Neural cell (in vitro differentiated cells): ENCODE data around the gene RASGRP3. TPM values are rescaled to one million over a fixed set of nuclear protein-coding genes. Genes with fewer than 3 reads are reported as not detected.

Experiments used
- H2AFZ ChIP-seq: fragments of 200-600, 300-800 bp; sonication (generic), shearing (Covaris generic); 2 replicates; pipeline ENCODE4 v1.6.0; 2014; ENCODE audit warnings: low read depth, mild to moderate bottlenecking, antibody characterized with exemption, low read length, moderate library complexity
- H3F3A ChIP-seq: fragments of 200-600 bp; shearing (Covaris generic); 2 replicates; pipeline ENCODE4 v1.6.1; 2016; ENCODE audit warnings: mild to moderate bottlenecking, moderate library complexity, mixed read lengths, antibody characterized with exemption, low read length; ENCODE audit not compliant: insufficient read depth, poor library complexity, severe bottlenecking
- H3K27ac ChIP-seq: fragments of 200-600, 300-800 bp; sonication (generic), shearing (Covaris generic); 2 replicates; pipeline ENCODE4 v1.5.1; 2014; ENCODE audit warnings: mild to moderate bottlenecking, low read length, moderate library complexity
- H3K27me3 ChIP-seq: fragments of 300-800, 200-600 bp; sonication (generic), shearing (Covaris generic); 2 replicates; pipeline ENCODE4 v1.6.0; 2014; ENCODE audit warnings: mild to moderate bottlenecking, low read depth, low read length, moderate library complexity; ENCODE audit not compliant: insufficient read depth
- H3K36me3 ChIP-seq: fragments of 300-800, 200-600 bp; sonication (generic), shearing (Covaris generic); 2 replicates; pipeline ENCODE4 v1.5.1; 2014; ENCODE audit warnings: mild to moderate bottlenecking, antibody characterized with exemption, low read length, moderate library complexity; ENCODE audit not compliant: insufficient read depth
- H3K4me2 ChIP-seq: fragments of 300-800, 200-600 bp; sonication (generic), shearing (Covaris generic); 2 replicates; pipeline ENCODE4 v1.6.0; 2014; ENCODE audit warnings: mild to moderate bottlenecking, low read length
- H3K4me3 ChIP-seq: fragments of 300-800, 200-600 bp; sonication (generic), shearing (Covaris generic); 2 replicates; pipeline ENCODE4 v1.5.1; 2014; ENCODE audit warnings: mild to moderate bottlenecking, low read length, moderate library complexity
- H3K79me2 ChIP-seq: fragments of 200-600 bp; shearing (Covaris generic); replicated peaks from 2 replicates; pipeline ENCODE4 v1.6.0; 2014; ENCODE audit warnings: mild to moderate bottlenecking, low read length, moderate library complexity; ENCODE audit not compliant: insufficient read depth
- H3K9ac ChIP-seq: fragments of 300-800, 200-600 bp; sonication (generic), shearing (Covaris generic); 2 replicates; pipeline ENCODE4 v1.6.1; 2016; ENCODE audit warnings: mild to moderate bottlenecking, low read length, mixed read lengths
- H3K9me2 ChIP-seq: fragments of 200-600 bp; shearing (Covaris generic); 2 replicates; pipeline ENCODE4 v1.6.1; 2016; ENCODE audit warnings: mild to moderate bottlenecking, low read length, mixed read lengths; ENCODE audit not compliant: insufficient read depth
- H3K9me3 ChIP-seq: fragments of 200-600, 300-800 bp; sonication (generic), shearing (Covaris generic); 2 replicates; pipeline ENCODE4 v1.6.1; 2016; ENCODE audit warnings: mild to moderate bottlenecking, mixed run types, low read length, moderate library complexity, mixed read lengths
- H4K20me1 ChIP-seq: fragments of 200-600 bp; shearing (Covaris generic); 2 replicates; pipeline ENCODE4 v1.6.1; 2016; ENCODE audit warnings: mild to moderate bottlenecking, mixed run types; ENCODE audit not compliant: insufficient read depth
- EP300 ChIP-seq: fragments of 450-650 bp; conservative IDR thresholded peaks from 2 replicates; pipeline ENCODE4 v1.6.1; 2014; ENCODE audit warnings: antibody characterized with exemption, mild to moderate bottlenecking, moderate library complexity; ENCODE audit not compliant: poor library complexity, severe bottlenecking
- EZH2 ChIP-seq: fragments of 200-600, 300-800 bp; shearing (Covaris generic), sonication (generic); IDR thresholded peaks from 2 replicates; pipeline ENCODE4 v1.6.1; 2014; ENCODE audit warnings: antibody characterized with exemption, low read length, borderline replicate concordance, mild to moderate bottlenecking; ENCODE audit not compliant: insufficient read depth, poor library complexity, severe bottlenecking
- MXI1 ChIP-seq: fragments of 450-650 bp; conservative IDR thresholded peaks from 2 replicates; pipeline ENCODE4 v1.6.1; 2014; ENCODE audit warnings: antibody characterized with exemption, mild to moderate bottlenecking; ENCODE audit not compliant: poor library complexity, severe bottlenecking
- POLR2AphosphoS5 ChIP-seq: IDR thresholded peaks from 2 replicates; pipeline ENCODE4 v1.6.1; 2012
- RAD21 ChIP-seq: fragments of 450-650 bp; conservative IDR thresholded peaks from 2 replicates; pipeline ENCODE4 v1.6.1; 2014; ENCODE audit warnings: antibody characterized with exemption, mild to moderate bottlenecking, moderate library complexity
- SMC3 ChIP-seq: fragments of 450-650 bp; conservative IDR thresholded peaks from 2 replicates; pipeline ENCODE4 v1.6.1; 2014; ENCODE audit warnings: antibody characterized with exemption, mild to moderate bottlenecking, moderate library complexity; ENCODE audit not compliant: poor library complexity
- TAF1 ChIP-seq: IDR thresholded peaks from 2 replicates; pipeline ENCODE4 v1.6.1; 2012; ENCODE audit warnings: low read depth
- polyA plus RNA-seq: library from polyadenylated mRNA; depleted of rRNA; stranded (reverse); fragments of >200 nt; gene quantifications from 2 replicates; pipeline ENCODE4 v1.2.3, GENCODE V29; 2014
- TF ChIP-seq, protein P1 (sequence below): fragments of 450-650 bp; IDR thresholded peaks from 2 replicates; pipeline ENCODE4 v1.5.1; 2014; ENCODE audit warnings: antibody characterized with exemption, mild to moderate bottlenecking, moderate library complexity; ENCODE audit not compliant: poor library complexity, severe bottlenecking
- TF ChIP-seq, protein P2 (sequence below): IDR thresholded peaks from 2 replicates; pipeline ENCODE4 v1.6.1; 2012; ENCODE audit warnings: borderline replicate concordance

The RASGRP3 gene
- polyA plus RNA-seq, 1 donor from 2014 or later: 25.3 TPM

DNA sequence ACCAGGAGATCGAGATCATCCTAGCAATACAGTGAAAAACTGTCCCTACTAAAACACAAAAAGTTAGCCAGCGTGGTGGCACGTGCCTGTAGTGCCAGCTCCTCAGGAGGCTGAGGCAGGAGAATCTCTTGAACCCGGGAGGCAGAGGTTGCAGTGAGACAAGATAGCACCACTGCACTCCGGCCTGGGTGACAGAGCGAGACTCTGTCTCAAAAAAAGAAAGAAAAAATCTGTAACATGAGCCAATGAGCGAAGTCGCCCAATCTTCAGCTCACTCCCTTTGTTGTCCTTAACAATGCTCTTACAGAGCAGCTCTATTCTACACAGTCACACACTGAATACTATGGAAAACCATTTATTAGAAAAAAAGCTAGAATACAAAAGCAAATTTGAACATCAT is 100.6 kb downstream of the RASGRP3 start:
- H3K4me3 ChIP-seq: no peak overlapping the region
- no peaks in the 10 kb centered on the region for H3K9me2 ChIP-seq
- H4K20me1 ChIP-seq: no peaks in the 10 kb centered on the region
- no peak overlapping the region for H3K4me2 ChIP-seq
- no peak overlapping the region for H3K9ac ChIP-seq
- no peaks in the 10 kb centered on the region for H3K27me3 ChIP-seq
- no peak overlapping the region for H2AFZ ChIP-seq
- H3K79me2 ChIP-seq: no peaks in the 10 kb centered on the region
- H3K9me3 ChIP-seq: no peaks in the 10 kb centered on the region
- TF ChIP-seq SMC3 (no peak), EP300 (no peak), EZH2 (no peak), TAF1 (no peak), RAD21 (no peak), MXI1 (no peak), POLR2AphosphoS5 (no peak)
- TF ChIP-seq, protein P1, sequence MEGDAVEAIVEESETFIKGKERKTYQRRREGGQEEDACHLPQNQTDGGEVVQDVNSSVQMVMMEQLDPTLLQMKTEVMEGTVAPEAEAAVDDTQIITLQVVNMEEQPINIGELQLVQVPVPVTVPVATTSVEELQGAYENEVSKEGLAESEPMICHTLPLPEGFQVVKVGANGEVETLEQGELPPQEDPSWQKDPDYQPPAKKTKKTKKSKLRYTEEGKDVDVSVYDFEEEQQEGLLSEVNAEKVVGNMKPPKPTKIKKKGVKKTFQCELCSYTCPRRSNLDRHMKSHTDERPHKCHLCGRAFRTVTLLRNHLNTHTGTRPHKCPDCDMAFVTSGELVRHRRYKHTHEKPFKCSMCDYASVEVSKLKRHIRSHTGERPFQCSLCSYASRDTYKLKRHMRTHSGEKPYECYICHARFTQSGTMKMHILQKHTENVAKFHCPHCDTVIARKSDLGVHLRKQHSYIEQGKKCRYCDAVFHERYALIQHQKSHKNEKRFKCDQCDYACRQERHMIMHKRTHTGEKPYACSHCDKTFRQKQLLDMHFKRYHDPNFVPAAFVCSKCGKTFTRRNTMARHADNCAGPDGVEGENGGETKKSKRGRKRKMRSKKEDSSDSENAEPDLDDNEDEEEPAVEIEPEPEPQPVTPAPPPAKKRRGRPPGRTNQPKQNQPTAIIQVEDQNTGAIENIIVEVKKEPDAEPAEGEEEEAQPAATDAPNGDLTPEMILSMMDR: no peak
- TF ChIP-seq, protein P2, sequence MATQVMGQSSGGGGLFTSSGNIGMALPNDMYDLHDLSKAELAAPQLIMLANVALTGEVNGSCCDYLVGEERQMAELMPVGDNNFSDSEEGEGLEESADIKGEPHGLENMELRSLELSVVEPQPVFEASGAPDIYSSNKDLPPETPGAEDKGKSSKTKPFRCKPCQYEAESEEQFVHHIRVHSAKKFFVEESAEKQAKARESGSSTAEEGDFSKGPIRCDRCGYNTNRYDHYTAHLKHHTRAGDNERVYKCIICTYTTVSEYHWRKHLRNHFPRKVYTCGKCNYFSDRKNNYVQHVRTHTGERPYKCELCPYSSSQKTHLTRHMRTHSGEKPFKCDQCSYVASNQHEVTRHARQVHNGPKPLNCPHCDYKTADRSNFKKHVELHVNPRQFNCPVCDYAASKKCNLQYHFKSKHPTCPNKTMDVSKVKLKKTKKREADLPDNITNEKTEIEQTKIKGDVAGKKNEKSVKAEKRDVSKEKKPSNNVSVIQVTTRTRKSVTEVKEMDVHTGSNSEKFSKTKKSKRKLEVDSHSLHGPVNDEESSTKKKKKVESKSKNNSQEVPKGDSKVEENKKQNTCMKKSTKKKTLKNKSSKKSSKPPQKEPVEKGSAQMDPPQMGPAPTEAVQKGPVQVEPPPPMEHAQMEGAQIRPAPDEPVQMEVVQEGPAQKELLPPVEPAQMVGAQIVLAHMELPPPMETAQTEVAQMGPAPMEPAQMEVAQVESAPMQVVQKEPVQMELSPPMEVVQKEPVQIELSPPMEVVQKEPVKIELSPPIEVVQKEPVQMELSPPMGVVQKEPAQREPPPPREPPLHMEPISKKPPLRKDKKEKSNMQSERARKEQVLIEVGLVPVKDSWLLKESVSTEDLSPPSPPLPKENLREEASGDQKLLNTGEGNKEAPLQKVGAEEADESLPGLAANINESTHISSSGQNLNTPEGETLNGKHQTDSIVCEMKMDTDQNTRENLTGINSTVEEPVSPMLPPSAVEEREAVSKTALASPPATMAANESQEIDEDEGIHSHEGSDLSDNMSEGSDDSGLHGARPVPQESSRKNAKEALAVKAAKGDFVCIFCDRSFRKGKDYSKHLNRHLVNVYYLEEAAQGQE: no peak
- H3K27ac ChIP-seq: no peak overlapping the region
- H3F3A ChIP-seq: no peaks in the 10 kb centered on the region
- no peaks in the 10 kb centered on the region for H3K36me3 ChIP-seq

DNA sequence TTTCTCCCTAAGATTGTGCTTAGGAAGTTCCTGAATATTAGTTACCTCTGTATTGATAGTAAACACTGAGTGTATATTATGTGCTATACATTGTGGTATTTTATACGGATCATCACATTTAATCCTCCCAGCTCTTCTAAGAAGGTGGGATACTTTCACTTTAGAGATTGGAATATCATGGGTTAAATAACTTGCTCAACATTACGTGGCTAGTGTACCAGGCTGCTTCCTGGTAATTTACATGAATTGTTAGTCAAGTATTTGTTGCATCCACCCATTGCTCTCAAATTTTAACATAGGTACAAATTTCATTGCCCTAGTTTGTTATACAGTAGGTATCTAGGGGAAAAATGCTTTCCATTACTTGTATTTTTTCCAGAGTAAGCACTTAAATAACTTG is 101.2 kb downstream of the RASGRP3 start:
- Histone ChIP-seq H3K79me2 (no peaks in the 10 kb centered on the region), H2AFZ (no peak overlapping the region), H3K9me2 (no peaks in the 10 kb centered on the region), H3K27ac (no peak overlapping the region), H3K9me3 (no peaks in the 10 kb centered on the region), H3K36me3 (no peaks in the 10 kb centered on the region), H3K4me2 (no peak overlapping the region), H3K4me3 (no peak overlapping the region), H3K27me3 (no peaks in the 10 kb centered on the region), H3K9ac (no peak overlapping the region), H3F3A (no peaks in the 10 kb centered on the region), H4K20me1 (no peaks in the 10 kb centered on the region)
- no peak for TF ChIP-seq RAD21
- TF ChIP-seq EP300: no peak
- TF ChIP-seq, protein P1: no peak
- TF ChIP-seq TAF1: no peak
- TF ChIP-seq POLR2AphosphoS5: no peak
